Measurements from ENCODE around the gene CYP3A5.

CYP3A5 gene

GRCh38 chr7:99679032-99679399 is 780 bp downstream of the CYP3A5 start (continued):
- TF ChIP-seq ZNF521 (tag by site-specific recombination; IDR thresholded peaks at IDR 0.05) (no peak), RBAK (tag by site-specific recombination; IDR thresholded peaks at IDR 0.05) (no peak), ZBTB48 (tag by site-specific recombination; IDR thresholded peaks at IDR 0.05) (no peak), PRDM1 (tag by site-specific recombination; IDR thresholded peaks at IDR 0.05) (no peak), ZNF404 (tag by site-specific recombination; IDR thresholded peaks at IDR 0.05) (no peak), ZNF155 (tag by site-specific recombination; IDR thresholded peaks at IDR 0.05) (no peak), ZNF23 (tag by site-specific recombination; IDR thresholded peaks at IDR 0.05; ENCODE audit: borderline replicate concordance) (no peak), ZEB2 (tag by site-specific recombination; IDR thresholded peaks at IDR 0.05) (no peak), ZNF24 (tag by site-specific recombination; IDR thresholded peaks at IDR 0.05) (no peak), ZBTB10 (tag by site-specific recombination; IDR thresholded peaks at IDR 0.05) (no peak), GLIS2 (tag by site-specific recombination; IDR thresholded peaks at IDR 0.05) (peak; percentile 43; the same call in 1 of the 2 replicates), KLF7 (tag by site-specific recombination; IDR thresholded peaks at IDR 0.05; ENCODE audit: borderline replicate concordance) (no peak), ZNF112 (tag by site-specific recombination; IDR thresholded peaks at IDR 0.05) (no peak), ZNF548 (tag by site-specific recombination; IDR thresholded peaks at IDR 0.05) (no peak), FEZF1 (tag by site-specific recombination; IDR thresholded peaks at IDR 0.05) (no peak), YY2 (tag by site-specific recombination; IDR thresholded peaks at IDR 0.05) (no peak), ZNF221 (tag by site-specific recombination; IDR thresholded peaks at IDR 0.05; ENCODE audit: borderline replicate concordance) (no peak), HOXD13 (CRISPR knock-in tag; IDR thresholded peaks at IDR 0.05; ENCODE audit: borderline replicate concordance) (no peak), ZNF837 (tag by site-specific recombination; IDR thresholded peaks at IDR 0.05) (no peak), IKZF3 (tag by site-specific recombination; IDR thresholded peaks at IDR 0.05) (0 out of 2 replicates have a peak, but pooled peaks have one; percentile 16), ZNF138 (tag by site-specific recombination; IDR thresholded peaks at IDR 0.05; ENCODE audit: borderline replicate concordance) (no peak), MEIS1 (CRISPR knock-in tag; IDR thresholded peaks at IDR 0.05; ENCODE audit: borderline replicate concordance) (no peak), ZBTB8A (tag by site-specific recombination; IDR thresholded peaks at IDR 0.05) (no peak), ZNF621 (tag by site-specific recombination; IDR thresholded peaks at IDR 0.05) (no peak), PATZ1 (tag by site-specific recombination; IDR thresholded peaks at IDR 0.05) (no peak), ZNF366 (tag by site-specific recombination; conservative IDR thresholded peaks at IDR 0.05) (peak; percentile 47; the same call in 1 of the 2 replicates), ZNF37A (tag by site-specific recombination; IDR thresholded peaks at IDR 0.05) (no peak)
- TF ChIP-seq, protein P1, sequence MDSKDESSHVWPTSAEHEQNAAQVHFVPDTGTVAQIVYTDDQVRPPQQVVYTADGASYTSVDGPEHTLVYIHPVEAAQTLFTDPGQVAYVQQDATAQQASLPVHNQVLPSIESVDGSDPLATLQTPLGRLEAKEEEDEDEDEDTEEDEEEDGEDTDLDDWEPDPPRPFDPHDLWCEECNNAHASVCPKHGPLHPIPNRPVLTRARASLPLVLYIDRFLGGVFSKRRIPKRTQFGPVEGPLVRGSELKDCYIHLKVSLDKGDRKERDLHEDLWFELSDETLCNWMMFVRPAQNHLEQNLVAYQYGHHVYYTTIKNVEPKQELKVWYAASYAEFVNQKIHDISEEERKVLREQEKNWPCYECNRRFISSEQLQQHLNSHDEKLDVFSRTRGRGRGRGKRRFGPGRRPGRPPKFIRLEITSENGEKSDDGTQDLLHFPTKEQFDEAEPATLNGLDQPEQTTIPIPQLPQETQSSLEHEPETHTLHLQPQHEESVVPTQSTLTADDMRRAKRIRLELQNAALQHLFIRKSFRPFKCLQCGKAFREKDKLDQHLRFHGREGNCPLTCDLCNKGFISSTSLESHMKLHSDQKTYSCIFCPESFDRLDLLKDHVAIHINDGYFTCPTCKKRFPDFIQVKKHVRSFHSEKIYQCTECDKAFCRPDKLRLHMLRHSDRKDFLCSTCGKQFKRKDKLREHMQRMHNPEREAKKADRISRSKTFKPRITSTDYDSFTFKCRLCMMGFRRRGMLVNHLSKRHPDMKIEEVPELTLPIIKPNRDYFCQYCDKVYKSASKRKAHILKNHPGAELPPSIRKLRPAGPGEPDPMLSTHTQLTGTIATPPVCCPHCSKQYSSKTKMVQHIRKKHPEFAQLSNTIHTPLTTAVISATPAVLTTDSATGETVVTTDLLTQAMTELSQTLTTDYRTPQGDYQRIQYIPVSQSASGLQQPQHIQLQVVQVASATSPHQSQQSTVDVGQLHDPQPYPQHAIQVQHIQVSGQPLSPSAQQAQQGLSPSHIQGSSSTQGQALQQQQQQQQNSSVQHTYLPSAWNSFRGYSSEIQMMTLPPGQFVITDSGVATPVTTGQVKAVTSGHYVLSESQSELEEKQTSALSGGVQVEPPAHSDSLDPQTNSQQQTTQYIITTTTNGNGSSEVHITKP (tag by site-specific recombination; IDR thresholded peaks at IDR 0.05), result peak; percentile 82
- TF ChIP-seq, protein P2, sequence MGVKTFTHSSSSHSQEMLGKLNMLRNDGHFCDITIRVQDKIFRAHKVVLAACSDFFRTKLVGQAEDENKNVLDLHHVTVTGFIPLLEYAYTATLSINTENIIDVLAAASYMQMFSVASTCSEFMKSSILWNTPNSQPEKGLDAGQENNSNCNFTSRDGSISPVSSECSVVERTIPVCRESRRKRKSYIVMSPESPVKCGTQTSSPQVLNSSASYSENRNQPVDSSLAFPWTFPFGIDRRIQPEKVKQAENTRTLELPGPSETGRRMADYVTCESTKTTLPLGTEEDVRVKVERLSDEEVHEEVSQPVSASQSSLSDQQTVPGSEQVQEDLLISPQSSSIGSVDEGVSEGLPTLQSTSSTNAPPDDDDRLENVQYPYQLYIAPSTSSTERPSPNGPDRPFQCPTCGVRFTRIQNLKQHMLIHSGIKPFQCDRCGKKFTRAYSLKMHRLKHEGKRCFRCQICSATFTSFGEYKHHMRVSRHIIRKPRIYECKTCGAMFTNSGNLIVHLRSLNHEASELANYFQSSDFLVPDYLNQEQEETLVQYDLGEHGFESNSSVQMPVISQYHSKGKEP (tag by site-specific recombination; IDR thresholded peaks at IDR 0.05), result no peak
- TF ChIP-seq, protein P3, sequence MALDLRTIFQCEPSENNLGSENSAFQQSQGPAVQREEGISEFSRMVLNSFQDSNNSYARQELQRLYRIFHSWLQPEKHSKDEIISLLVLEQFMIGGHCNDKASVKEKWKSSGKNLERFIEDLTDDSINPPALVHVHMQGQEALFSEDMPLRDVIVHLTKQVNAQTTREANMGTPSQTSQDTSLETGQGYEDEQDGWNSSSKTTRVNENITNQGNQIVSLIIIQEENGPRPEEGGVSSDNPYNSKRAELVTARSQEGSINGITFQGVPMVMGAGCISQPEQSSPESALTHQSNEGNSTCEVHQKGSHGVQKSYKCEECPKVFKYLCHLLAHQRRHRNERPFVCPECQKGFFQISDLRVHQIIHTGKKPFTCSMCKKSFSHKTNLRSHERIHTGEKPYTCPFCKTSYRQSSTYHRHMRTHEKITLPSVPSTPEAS (tag by site-specific recombination; IDR thresholded peaks at IDR 0.05), result no peak
- TF ChIP-seq, protein P4, sequence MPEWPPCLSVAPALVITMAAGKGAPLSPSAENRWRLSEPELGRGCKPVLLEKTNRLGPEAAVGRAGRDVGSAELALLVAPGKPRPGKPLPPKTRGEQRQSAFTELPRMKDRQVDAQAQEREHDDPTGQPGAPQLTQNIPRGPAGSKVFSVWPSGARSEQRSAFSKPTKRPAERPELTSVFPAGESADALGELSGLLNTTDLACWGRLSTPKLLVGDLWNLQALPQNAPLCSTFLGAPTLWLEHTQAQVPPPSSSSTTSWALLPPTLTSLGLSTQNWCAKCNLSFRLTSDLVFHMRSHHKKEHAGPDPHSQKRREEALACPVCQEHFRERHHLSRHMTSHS (tag by site-specific recombination; IDR thresholded peaks at IDR 0.05), result no peak
